Pancreas (tissue), 10 donors: ENCODE results near the gene RAB4B. TPM values are rescaled to one million over a fixed set of nuclear protein-coding genes. Genes with fewer than 3 reads are reported as not detected.

Source experiments
- ATAC-seq, 4 donors: fragments of 200-7000 bp; cut with Tn5 transposase; one replicate each; pipeline versions ENCODE4 v1.8.0 to v1.9.1; 2020; ENCODE audit warnings: mild to moderate bottlenecking in 4 of 4, moderate library complexity in 4 of 4
- DNase-seq, 6 donors: peaks; one replicate each; pipeline ENCODE4 v3.0.0-alpha.2; 2020
- FAIRE-seq: peaks from 2 replicates; lab custom pipeline; 2012; peaks lifted over from hg19 to GRCh38; lab: Jason Lieb, UNC
- H3K27ac ChIP-seq, 4 donors: fragments of 200-600 bp; sonication (generic); 1 replicate in 3 of 4; 2 replicates in 1 of 4; pipeline versions ENCODE4 v1.5.0 to v1.8.0; 2020
- H3K27me3 ChIP-seq, 4 donors: fragments of 200-600 bp; one replicate each; pipeline ENCODE4 v1.8.0; 2021
- H3K36me3 ChIP-seq, 3 donors: fragments of 200-600 bp; sonication (generic) in 1 of 3; one replicate each; pipeline versions ENCODE4 v1.5.0 to v1.8.0; 2020 to 2021
- H3K4me1 ChIP-seq, 3 donors: fragments of 200-600 bp; one replicate each; pipeline ENCODE4 v1.8.0; 2021
- H3K4me3 ChIP-seq, 4 donors: fragments of 200-600 bp; sonication (generic) in 2 of 4; one replicate each; pipeline versions ENCODE4 v1.5.0 to v1.8.0; 2020 to 2021
- H3K9me3 ChIP-seq, 4 donors: fragments of 200-600 bp; one replicate each; pipeline ENCODE4 v1.8.0; 2021
- WGBS, 2 donors: extraction: QIAGEN DNeasy Blood & Tissue Kit; methylation state at CpG; one replicate each; pipeline ENCODE4 v1.1.7; 2013; 5-methylcytosine and 5-hydroxymethylcytosine counted together
- intact Hi-C, 3 donors: fragments of 100-400 bp; cut with DNase I; formaldehyde crosslinking; loops; one replicate each; pipeline versions ENCODE4 v1.11.1 to v1.14.2; 2022
- polyA plus RNA-seq, 2 donors: library from polyadenylated mRNA; stranded (reverse); fragments of 200-250 nt; gene quantifications; one replicate each; pipeline ENCODE4 v1.2.3, GENCODE V29; 2013
- total RNA-seq, 6 donors: library from RNA; stranded (reverse); fragmentation: NEBNext Ultra II Directional in 4 of 6; extraction: Animal tissue kit (Norgen Biotek cat#: 25700) in 4 of 6; gene quantifications; one replicate each; pipeline versions ENCODE4 v1.2.1 to v1.2.4, GENCODE V29; 2021 to 2023
- TF ChIP-seq, protein P1 (sequence below), 4 donors: fragments of 200-600 bp; sonication (generic) in 3 of 4; IDR thresholded peaks; one replicate each; pipeline versions ENCODE4 v1.5.0 to v1.8.0; 2021; ENCODE audit warnings: antibody characterized with exemption in 4 of 4
- donor health status: healthy with polysubstance abuse.
- donor health status: DM: no; HTN: no; CAD: no; lungs with moderate emphysema.
- donor health status: DM: no; HTN: no; CAD: no.
- donor health status: control.
- donor health status: control.
- donor health status: Bipolar disorder and iron deficiency.
- donor health status: DM: yes; HTN: yes; CAD: no.
- donor health status: DM: no; HTN: no; CAD: no.
- donor health status: DM: no; HTN: no; CAD: no.
- donor health status: DM: yes; HTN: yes; CAD: no.

The RAB4B gene
- total and polyA plus RNA-seq, 8 donors = 5.0 to 45.8 (median 10.5) TPM

GRCh38 chr19:40800339-40800996 is 22.4 kb downstream of the RAB4B start:
- Histone ChIP-seq H3K27ac (peak overlapping the region in 1 of 4 donors; percentile 92), H3K9me3 (no peaks in the 10 kb centered on the region), H3K27me3 (no peaks in the 10 kb centered on the region), H3K36me3 (no peaks in the 10 kb centered on the region), H3K4me1 (peaks cover 37 to 59% (median 51%) of the 10 kb centered on the region in 3 donors), H3K4me3 (peak overlapping the region in 3 of 4 donors; percentile 76 to 93 (median 91))
- FAIRE-seq (no peak), ATAC-seq (no peak), DNase-seq (peak in 2 of 6 donors; percentile 52 to 81)
- intact Hi-C loops = no loop called here
- 75 to 77% methylated on average over 27 of the region's 27 CpGs for WGBS, 2 donors
- TF ChIP-seq, protein P1, sequence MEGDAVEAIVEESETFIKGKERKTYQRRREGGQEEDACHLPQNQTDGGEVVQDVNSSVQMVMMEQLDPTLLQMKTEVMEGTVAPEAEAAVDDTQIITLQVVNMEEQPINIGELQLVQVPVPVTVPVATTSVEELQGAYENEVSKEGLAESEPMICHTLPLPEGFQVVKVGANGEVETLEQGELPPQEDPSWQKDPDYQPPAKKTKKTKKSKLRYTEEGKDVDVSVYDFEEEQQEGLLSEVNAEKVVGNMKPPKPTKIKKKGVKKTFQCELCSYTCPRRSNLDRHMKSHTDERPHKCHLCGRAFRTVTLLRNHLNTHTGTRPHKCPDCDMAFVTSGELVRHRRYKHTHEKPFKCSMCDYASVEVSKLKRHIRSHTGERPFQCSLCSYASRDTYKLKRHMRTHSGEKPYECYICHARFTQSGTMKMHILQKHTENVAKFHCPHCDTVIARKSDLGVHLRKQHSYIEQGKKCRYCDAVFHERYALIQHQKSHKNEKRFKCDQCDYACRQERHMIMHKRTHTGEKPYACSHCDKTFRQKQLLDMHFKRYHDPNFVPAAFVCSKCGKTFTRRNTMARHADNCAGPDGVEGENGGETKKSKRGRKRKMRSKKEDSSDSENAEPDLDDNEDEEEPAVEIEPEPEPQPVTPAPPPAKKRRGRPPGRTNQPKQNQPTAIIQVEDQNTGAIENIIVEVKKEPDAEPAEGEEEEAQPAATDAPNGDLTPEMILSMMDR (IDR thresholded peaks at IDR 0.05) = no peak

DNA sequence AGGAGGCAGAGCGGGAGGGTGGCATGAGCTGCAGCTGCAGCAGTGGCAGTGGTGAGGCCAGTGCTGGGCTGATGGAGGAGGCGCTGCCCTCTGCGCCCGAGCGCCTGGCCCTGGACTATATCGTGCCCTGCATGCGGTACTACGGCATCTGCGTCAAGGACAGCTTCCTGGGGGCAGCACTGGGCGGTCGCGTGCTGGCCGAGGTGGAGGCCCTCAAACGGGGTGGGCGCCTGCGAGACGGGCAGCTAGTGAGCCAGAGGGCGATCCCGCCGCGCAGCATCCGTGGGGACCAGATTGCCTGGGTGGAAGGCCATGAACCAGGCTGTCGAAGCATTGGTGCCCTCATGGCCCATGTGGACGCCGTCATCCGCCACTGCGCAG is 22.9 kb downstream of the RAB4B start:
- Histone ChIP-seq H3K36me3 (no peaks in the 10 kb centered on the region), H3K27ac (peak overlapping the region in 1 of 4 donors; percentile 92), H3K4me3 (peak overlapping the region in 2 of 4 donors; percentile 91 to 93), H3K27me3 (no peaks in the 10 kb centered on the region), H3K4me1 (peaks cover 41 to 63% (median 55%) of the 10 kb centered on the region in 3 donors), H3K9me3 (no peaks in the 10 kb centered on the region)
- DNase-seq = peak in 2 of 6 donors; percentile 51 to 78
- no peak for FAIRE-seq
- no peak for ATAC-seq
- TF ChIP-seq, protein P1 (IDR thresholded peaks at IDR 0.05) = no peak
- 81 to 83% methylated on average over 27 of the region's 27 CpGs for WGBS, 2 donors
- intact Hi-C loops = no loop called here

DNA sequence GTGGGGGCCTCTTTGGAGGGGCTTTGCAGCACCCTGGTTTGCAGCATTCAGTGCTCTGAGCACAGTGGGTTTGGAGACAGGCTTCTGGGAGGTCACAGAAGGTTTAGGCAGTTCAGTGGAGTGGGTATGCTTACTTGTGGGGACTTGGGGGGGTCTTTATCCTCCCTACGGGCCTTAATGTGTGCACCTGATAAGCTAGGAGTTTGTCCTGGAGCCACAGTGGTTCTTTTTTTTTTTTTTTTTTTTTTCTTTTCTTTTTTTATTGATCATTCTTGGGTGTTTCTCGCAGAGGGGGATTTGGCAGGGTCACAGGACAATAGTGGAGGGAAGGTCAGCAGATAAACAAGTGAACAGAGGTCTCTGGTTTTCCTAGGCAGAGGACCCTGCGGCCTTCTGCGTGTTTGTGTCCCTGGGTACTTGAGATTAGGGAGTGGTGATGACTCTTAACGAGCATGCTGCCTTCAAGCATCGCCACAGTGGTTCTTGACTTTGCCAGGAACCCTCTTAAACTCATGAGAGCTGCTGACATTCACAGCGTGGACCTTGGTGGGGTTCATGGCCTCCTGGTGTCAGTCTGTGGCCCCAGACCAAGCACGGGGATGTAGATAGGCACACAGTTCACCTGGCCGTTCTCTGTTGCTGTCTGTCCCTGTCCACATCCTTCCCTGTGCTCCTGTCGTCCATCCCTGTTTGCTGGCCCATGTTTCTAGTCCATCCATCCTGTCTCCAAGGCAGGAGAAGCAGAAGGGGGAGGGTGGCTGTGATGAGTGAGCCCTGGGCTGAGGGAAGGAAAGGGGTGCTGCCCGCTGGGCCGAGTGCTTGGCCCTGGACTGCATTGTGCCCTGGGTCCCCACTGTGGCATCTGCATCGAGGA is 23.6 kb downstream of the RAB4B start:
- no peak for FAIRE-seq
- no peak for ATAC-seq
- Histone ChIP-seq H3K4me3 (peak overlapping the region in 1 of 4 donors; percentile 91), H3K27me3 (no peaks in the 10 kb centered on the region), H3K4me1 (peaks cover 41 to 64% (median 55%) of the 10 kb centered on the region in 3 donors), H3K27ac (peak overlapping the region in 2 of 4 donors; percentile 37 to 53), H3K36me3 (no peaks in the 10 kb centered on the region), H3K9me3 (no peaks in the 10 kb centered on the region)
- DNase-seq = no peak
- intact Hi-C loops = no loop called here
- TF ChIP-seq, protein P1 (IDR thresholded peaks at IDR 0.05) = no peak
- 44 to 50% methylated on average over 12 to 13 of the region's 13 CpGs for WGBS, 2 donors

DNA sequence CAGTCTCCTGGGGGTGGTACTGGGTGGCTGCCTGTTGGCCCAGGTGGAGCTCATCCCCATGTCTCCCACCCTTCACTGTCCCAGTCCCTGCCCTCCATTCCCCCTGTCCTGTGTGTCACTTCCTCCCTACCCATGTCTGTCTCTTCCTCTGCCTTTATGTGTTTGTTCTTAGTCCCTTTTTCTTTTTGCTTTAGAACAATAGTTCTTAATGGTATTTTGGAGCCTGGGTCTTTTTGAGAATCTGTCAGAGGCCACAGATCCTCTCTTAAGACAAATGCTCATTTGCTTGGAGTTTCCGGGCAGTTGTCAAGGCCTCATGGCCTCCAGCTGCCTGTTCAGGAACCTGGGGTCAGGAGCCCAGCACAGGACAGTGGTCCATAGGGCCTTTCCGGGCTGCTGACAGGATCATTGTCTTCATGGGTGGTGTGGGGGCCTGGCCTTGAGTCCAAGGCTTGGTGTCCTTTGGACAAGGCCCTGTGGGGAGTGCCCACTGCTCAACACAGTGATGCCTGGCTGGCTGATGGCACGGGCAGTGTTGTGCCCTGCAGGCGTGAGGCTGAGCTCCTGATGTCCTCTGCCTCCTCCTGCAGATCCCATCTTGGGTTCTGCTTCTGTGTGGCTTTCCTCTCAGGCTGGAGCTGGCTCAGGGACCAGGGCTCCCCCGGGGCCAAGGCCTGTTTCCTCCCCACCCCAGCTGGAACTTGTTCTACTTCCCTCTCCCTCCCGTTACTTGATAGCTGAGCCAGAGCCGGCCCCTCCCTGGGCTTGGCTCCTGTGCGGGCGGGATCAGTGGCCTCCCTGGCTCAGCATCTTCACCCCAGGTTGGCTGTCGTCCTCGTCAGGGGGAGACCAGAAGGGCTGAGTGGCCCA is 24.5 kb downstream of the RAB4B start:
- no peak for ATAC-seq

More for the DNA sequence above, 24.5 kb downstream of the RAB4B start:
- Histone ChIP-seq H3K4me3 (peak overlapping the region in 1 of 4 donors; percentile 11), H3K9me3 (no peaks in the 10 kb centered on the region), H3K36me3 (no peaks in the 10 kb centered on the region), H3K27me3 (no peaks in the 10 kb centered on the region), H3K27ac (peak overlapping the region in 3 of 4 donors; percentile 22 to 68 (median 53)), H3K4me1 (peaks cover 41 to 66% (median 55%) of the 10 kb centered on the region in 3 donors)
- FAIRE-seq (no peak), DNase-seq (peak in 3 of 6 donors; percentile 29 to 74 (median 57))
- intact Hi-C loops = no loop called here
- WGBS, 2 donors = 28 to 37% methylated on average over 11 of the region's 11 CpGs
- TF ChIP-seq, protein P1 (IDR thresholded peaks at IDR 0.05) = no peak
